ENCODE measurements around the gene CFAP46.

DNA sequence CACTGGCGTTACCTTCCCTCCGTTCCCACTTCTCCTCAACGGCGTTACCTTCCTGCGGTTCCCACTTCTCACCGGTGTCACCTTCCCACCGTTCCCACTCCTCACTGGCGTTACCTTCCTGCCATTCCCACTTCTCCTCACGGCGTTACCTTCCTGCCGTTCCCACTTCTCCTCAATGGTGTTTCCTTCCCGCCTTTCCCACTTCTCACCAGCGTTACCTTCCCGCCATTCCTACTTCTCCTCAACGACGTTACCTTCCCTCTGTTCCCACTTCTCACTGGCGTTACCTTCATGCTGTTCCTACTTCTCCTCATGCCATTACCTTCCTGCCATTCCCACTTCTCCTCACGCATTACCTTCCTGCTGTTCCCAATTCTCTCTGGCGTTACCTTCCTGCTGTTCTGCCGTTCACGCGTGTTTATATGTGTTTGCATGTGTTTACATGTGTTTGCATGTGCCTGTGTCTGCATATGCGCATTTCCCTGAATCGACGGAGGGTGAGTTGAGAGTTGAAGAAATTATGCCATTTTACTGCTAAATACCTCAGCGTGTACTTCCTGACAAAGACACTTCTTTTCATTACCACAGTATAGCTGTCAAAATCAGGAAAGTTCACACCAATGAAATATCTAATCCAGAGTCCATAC lies 23.2 kb upstream of the CFAP46 start:
- TF ChIP-seq POLR2AphosphoS5 (IDR thresholded peaks at IDR 0.05; ENCODE audit: low read depth) (no peak), ZNF331 (CRISPR knock-in tag; IDR thresholded peaks at IDR 0.05; ENCODE audit: low read depth) (no peak), EZH2 (IDR thresholded peaks at IDR 0.05; ENCODE audit: low read depth, unreplicated experiment) (no peak), EZH2phosphoT487 (IDR thresholded peaks at IDR 0.05; ENCODE audit: unreplicated experiment) (no peak), JUNB (IDR thresholded peaks at IDR 0.05; ENCODE audit: unreplicated experiment) (no peak)
- TF ChIP-seq, protein P1, sequence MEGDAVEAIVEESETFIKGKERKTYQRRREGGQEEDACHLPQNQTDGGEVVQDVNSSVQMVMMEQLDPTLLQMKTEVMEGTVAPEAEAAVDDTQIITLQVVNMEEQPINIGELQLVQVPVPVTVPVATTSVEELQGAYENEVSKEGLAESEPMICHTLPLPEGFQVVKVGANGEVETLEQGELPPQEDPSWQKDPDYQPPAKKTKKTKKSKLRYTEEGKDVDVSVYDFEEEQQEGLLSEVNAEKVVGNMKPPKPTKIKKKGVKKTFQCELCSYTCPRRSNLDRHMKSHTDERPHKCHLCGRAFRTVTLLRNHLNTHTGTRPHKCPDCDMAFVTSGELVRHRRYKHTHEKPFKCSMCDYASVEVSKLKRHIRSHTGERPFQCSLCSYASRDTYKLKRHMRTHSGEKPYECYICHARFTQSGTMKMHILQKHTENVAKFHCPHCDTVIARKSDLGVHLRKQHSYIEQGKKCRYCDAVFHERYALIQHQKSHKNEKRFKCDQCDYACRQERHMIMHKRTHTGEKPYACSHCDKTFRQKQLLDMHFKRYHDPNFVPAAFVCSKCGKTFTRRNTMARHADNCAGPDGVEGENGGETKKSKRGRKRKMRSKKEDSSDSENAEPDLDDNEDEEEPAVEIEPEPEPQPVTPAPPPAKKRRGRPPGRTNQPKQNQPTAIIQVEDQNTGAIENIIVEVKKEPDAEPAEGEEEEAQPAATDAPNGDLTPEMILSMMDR (conservative IDR thresholded peaks at IDR 0.05; ENCODE audit: low read depth in 2 of 2) = no peak
- TF ChIP-seq, protein P2, sequence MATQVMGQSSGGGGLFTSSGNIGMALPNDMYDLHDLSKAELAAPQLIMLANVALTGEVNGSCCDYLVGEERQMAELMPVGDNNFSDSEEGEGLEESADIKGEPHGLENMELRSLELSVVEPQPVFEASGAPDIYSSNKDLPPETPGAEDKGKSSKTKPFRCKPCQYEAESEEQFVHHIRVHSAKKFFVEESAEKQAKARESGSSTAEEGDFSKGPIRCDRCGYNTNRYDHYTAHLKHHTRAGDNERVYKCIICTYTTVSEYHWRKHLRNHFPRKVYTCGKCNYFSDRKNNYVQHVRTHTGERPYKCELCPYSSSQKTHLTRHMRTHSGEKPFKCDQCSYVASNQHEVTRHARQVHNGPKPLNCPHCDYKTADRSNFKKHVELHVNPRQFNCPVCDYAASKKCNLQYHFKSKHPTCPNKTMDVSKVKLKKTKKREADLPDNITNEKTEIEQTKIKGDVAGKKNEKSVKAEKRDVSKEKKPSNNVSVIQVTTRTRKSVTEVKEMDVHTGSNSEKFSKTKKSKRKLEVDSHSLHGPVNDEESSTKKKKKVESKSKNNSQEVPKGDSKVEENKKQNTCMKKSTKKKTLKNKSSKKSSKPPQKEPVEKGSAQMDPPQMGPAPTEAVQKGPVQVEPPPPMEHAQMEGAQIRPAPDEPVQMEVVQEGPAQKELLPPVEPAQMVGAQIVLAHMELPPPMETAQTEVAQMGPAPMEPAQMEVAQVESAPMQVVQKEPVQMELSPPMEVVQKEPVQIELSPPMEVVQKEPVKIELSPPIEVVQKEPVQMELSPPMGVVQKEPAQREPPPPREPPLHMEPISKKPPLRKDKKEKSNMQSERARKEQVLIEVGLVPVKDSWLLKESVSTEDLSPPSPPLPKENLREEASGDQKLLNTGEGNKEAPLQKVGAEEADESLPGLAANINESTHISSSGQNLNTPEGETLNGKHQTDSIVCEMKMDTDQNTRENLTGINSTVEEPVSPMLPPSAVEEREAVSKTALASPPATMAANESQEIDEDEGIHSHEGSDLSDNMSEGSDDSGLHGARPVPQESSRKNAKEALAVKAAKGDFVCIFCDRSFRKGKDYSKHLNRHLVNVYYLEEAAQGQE (IDR thresholded peaks at IDR 0.05; ENCODE audit: unreplicated experiment) = no peak
- TF ChIP-seq, protein P3, sequence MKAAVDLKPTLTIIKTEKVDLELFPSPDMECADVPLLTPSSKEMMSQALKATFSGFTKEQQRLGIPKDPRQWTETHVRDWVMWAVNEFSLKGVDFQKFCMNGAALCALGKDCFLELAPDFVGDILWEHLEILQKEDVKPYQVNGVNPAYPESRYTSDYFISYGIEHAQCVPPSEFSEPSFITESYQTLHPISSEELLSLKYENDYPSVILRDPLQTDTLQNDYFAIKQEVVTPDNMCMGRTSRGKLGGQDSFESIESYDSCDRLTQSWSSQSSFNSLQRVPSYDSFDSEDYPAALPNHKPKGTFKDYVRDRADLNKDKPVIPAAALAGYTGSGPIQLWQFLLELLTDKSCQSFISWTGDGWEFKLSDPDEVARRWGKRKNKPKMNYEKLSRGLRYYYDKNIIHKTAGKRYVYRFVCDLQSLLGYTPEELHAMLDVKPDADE (IDR thresholded peaks at IDR 0.05) = no peak
